ENCODE results near the gene CD59. TPM values are rescaled to one million over a fixed set of nuclear protein-coding genes. Genes with fewer than 3 reads are reported as not detected.

Gene CD59
- total RNA-seq, 1 experiment from 2014 or later = 1,281 TPM

GRCh38 chr11:33655842-33656600, 80.2 kb downstream of the CD59 start:
- TF ChIP-seq, protein P1, sequence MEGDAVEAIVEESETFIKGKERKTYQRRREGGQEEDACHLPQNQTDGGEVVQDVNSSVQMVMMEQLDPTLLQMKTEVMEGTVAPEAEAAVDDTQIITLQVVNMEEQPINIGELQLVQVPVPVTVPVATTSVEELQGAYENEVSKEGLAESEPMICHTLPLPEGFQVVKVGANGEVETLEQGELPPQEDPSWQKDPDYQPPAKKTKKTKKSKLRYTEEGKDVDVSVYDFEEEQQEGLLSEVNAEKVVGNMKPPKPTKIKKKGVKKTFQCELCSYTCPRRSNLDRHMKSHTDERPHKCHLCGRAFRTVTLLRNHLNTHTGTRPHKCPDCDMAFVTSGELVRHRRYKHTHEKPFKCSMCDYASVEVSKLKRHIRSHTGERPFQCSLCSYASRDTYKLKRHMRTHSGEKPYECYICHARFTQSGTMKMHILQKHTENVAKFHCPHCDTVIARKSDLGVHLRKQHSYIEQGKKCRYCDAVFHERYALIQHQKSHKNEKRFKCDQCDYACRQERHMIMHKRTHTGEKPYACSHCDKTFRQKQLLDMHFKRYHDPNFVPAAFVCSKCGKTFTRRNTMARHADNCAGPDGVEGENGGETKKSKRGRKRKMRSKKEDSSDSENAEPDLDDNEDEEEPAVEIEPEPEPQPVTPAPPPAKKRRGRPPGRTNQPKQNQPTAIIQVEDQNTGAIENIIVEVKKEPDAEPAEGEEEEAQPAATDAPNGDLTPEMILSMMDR (IDR thresholded peaks at IDR 0.05; ENCODE audit: unreplicated experiment) = no peak
- Mint-ChIP-seq H3K27ac (ENCODE audit: unreplicated experiment) (no peak overlapping the region), H3K36me3 (ENCODE audit: insufficient read depth, unreplicated experiment) (peaks cover 5% of the 10 kb centered on the region), H3K4me1 (ENCODE audit: low read depth, unreplicated experiment) (no peaks in the 10 kb centered on the region), H3K4me3 (ENCODE audit: low read depth, unreplicated experiment) (no peak overlapping the region), H3K27me3 (ENCODE audit: unreplicated experiment) (no peaks in the 10 kb centered on the region), H3K9me3 (ENCODE audit: low read depth, unreplicated experiment) (no peaks in the 10 kb centered on the region)
- CTCF ChIA-PET = no interaction called here
- no TSS peak for BruUV-seq (replicated peaks)
- no peak for DNase-seq
- intact Hi-C loops (cut with micrococcal nuclease; ENCODE audit: unreplicated experiment) = no loop called here

- no peak for DNase-seq
- TF ChIP-seq, protein P1 (IDR thresholded peaks at IDR 0.05; ENCODE audit: unreplicated experiment) = no peak
- Mint-ChIP-seq H3K27me3 (ENCODE audit: unreplicated experiment) (no peaks in the 10 kb centered on the region), H3K4me1 (ENCODE audit: low read depth, unreplicated experiment) (no peaks in the 10 kb centered on the region), H3K4me3 (ENCODE audit: low read depth, unreplicated experiment) (no peak overlapping the region), H3K9me3 (ENCODE audit: low read depth, unreplicated experiment) (no peaks in the 10 kb centered on the region), H3K27ac (ENCODE audit: unreplicated experiment) (no peak overlapping the region), H3K36me3 (ENCODE audit: insufficient read depth, unreplicated experiment) (peaks cover under 1% of the 10 kb centered on the region)
- BruUV-seq (replicated peaks) = no TSS peak
- intact Hi-C loops (cut with micrococcal nuclease; ENCODE audit: unreplicated experiment) = no loop called here
- CTCF ChIA-PET = no interaction called here
Observed at GRCh38 chr11:33654594-33654993, 81.6 kb downstream of the CD59 start.

Other genes starting within 250 kb of the CD59 start
- gene C11orf91, start 35.6 kb downstream of the CD59 start, total RNA-seq (2022) = 5.8 and 7.6 TPM in 2 replicates
- 24.3 and 27.8 TPM in 2 replicates for gene FBXO3, start 38.1 kb upstream of the CD59 start, total RNA-seq (2022)
- gene LMO2, start 155.7 kb upstream of the CD59 start, total RNA-seq (2022) = 0.38 and 1.3 TPM in 2 replicates